GM18858 (cell line): ENCODE measurements around the gene CCDC6.
A peak's percentile ranks its signal among the peaks of the same experiment; 100 is the strongest.
"Not testable (repeated sequence)": the region's sequence is repeated elsewhere in the genome, so short reads cannot be mapped to it uniquely, and the experiment has no call there.

Experiments used
- ATAC-seq: cut with Tn5 transposase; IDR thresholded peaks from one replicate; pipeline ENCODE4 v1.9.1; 2021; ENCODE audit not compliant: unreplicated experiment

The CCDC6 gene

GRCh38 chr10:59773088-59773487, 133.3 kb downstream of the CCDC6 start:
- ATAC-seq: no peak

GRCh38 chr10:59771162-59771807, 135.1 kb downstream of the CCDC6 start:
- ATAC-seq: no peak

- no peak for ATAC-seq
Observed at GRCh38 chr10:59770689-59771088, 135.7 kb downstream of the CCDC6 start.

GRCh38 chr10:59762505-59762904, 143.9 kb downstream of the CCDC6 start:
- ATAC-seq: no peak

GRCh38 chr10:59757966-59758365, 148.4 kb downstream of the CCDC6 start:
- ATAC-seq: no peak

- ATAC-seq: no peak
Observed at GRCh38 chr10:59754951-59755350, 151.4 kb downstream of the CCDC6 start.

- ATAC-seq: no peak
Observed at GRCh38 chr10:59753267-59753666, 153.1 kb downstream of the CCDC6 start, which contains the start of gene MRLN. MRLN (minus strand) TSS chr10:59753455.

- ATAC-seq: no peak
Observed at GRCh38 chr10:59752278-59752940, 153.9 kb downstream of the CCDC6 start.

- ATAC-seq: no peak
Observed at GRCh38 chr10:59750155-59750945, 156.0 kb downstream of the CCDC6 start.

GRCh38 chr10:59748834-59749233, 157.5 kb downstream of the CCDC6 start:
- peak; percentile 79 for ATAC-seq

- no peak for ATAC-seq
Observed at GRCh38 chr10:59745163-59745650, 161.1 kb downstream of the CCDC6 start.

- not testable (repeated sequence) for ATAC-seq
Observed at GRCh38 chr10:59744762-59745161, 161.6 kb downstream of the CCDC6 start.

GRCh38 chr10:59744156-59744555, 162.2 kb downstream of the CCDC6 start:
- ATAC-seq: not testable (repeated sequence)

- no peak for ATAC-seq
Observed at GRCh38 chr10:59741583-59741982, 164.8 kb downstream of the CCDC6 start.

- no peak for ATAC-seq
Observed at GRCh38 chr10:59741048-59741447, 165.3 kb downstream of the CCDC6 start.
